Femur (tissue), 1 donor: Measurements from ENCODE around the gene MAPK12.
A peak's percentile ranks its signal among the peaks of the same experiment; 100 is the strongest.

Experiments
- DNase-seq: peaks from one replicate; pipeline ENCODE4 v3.0.0-alpha.2; 2017

MAPK12 gene

DNA sequence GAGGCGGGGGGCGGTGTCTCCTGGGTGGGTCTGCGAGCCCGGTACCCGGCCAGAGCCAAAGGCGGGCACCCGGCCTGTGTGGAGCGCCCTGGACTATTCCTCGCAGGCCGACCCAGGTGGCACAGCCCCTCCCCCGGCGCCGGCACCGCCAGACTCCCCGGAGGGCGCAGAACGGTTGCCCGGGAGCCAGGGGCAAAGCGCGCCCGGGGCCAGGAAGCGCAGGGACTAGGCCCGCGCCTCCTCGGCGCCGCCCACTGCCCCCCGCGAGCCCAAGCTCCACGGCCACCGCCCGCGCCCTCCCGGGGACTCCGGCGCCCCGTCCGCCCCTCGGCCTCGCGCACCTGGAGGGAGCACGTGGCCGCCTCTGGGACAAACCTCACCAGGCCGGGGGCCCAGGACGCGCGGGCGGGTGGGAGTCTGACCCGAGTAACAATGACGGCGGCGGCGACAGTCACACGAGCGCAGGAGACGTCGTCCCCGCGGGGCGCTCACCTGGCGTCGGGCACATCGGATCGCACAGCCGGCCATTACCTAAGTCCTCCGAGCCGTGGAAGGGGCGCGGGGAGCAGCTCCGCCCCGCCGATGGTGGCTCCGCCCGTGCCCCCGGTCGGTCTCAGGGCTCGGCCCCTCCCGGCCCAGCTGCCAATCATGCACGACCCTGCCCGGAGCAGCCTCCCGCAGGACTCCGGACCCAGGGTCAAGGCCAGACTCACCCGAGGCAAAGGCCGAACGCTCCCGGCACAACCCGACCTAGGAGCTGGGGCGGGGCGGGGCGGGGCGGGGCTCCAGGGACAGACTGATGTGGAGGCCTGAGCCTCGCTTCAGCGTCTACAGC lies 38.5 kb upstream of the MAPK12 start:
- DNase-seq, result no peak

DNA sequence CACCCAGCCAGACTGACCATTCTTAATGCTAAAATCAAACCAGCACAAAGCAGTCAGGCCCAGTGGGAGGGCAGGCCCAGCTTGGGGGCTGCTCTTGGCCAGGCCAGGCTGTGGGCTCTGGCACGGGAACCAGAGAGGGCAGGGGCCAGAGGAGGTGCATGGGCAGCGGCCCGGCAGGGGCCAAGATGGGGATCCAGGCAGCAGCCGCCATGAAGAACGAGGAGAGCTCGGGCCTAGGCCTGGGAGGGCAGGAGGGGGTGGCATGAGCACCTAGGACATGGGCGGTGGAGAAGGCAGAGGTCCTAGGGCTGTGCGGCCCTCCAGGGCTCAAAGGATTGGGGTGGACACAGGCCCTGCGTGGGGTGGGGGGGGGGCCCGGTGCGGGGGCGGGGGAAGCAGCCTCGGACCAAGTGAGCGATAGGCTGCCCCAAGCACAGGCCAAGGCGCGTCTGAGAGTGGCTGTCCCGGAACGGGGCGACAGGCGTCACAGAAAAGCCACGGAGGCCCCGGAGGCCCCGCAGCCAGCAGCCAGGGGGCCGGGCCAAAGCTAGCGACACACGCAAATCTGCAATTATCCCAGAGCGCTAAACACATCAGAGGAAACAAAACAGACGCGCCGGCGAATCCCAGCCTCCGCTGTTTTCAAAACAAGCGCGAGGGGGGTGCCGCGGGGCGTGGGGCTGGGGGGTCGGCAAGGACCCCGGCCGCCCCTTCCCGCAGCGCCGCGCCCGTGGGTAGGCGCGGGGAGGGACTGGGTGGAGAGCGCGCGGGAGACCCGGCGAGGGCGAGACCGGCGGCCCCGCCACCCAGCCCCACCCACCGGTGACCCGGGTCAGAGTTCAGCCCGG lies 37.7 kb upstream of the MAPK12 start:
- DNase-seq, result peak; percentile 65

GRCh38 chr22:50298266-50298637 lies 36.8 kb upstream of the MAPK12 start:
- no peak for DNase-seq

DNA sequence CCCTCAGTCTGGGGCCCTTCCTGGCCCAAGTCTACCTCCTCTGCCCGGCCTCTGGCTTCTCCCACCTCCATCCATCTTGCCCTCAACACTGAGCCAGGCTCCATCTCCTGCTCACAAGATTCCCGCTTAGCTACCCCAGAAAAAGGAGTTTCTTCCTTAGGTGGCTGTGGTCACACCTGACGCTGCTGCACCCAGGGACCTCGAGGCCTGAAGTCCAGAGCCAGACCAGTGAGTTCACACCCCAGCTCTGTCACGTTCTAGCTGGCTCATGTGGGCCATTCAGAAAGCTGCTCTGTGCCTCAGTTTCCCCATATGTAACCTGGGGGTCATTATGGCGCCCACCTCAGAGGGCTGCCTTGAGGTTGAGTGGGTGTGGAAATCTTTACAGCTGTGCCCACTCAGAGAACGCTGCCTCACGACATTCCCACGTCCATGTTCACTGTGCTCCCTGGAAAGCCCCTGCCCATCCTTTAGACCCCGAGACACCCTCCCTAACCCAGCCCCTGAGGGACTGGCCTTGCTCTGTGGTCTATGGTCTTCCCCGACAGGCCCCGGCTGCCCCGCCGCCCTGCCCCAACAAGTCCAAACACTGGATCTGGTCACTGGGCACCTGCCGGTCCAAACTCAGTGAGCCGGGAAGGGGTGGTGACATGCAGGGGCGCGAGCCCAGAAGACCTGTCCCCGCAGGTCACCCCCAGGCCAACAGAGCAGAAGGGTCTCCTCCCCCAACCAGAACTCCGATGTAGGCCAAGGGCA lies 36.2 kb upstream of the MAPK12 start:
- no peak for DNase-seq

DNA sequence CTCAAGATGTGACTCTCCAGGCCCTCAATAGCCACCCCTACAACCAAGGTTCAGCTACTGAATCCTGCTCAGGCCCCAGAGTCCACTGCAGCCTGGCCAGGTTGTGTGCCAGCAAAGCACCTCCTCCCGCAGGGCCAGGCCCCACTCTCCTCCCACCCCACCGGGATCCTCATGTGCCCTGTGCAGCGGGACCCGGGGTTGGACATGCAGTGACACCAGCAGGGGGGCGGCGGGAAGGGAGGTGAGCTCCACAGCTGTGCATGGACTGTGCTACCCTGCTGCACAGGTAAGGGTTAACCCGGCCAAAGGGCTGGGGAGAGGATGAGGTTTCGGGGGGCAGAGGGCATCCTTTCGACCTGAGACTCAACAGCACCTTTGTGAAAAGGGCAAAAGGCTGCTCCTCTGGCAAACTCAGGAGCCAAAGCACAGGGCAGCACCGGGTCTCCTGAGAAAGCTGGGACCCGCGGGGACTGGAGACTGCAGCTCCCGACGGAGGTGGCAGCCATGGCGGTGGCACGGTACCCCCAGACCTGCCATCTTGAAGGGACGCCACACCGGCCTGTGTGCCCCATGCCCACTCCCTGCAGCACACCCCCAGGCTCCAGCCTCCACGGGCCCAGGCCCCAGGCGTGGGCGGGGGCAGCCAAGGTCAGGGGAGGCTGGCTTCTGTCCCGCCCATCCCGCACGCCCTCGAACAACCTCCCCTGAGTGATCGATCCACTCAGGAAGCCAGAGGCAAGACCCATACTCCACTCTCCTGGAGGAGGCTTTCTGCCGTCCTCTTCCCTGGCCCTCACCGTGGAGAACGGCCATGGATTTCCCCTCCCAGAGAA lies 35.4 kb upstream of the MAPK12 start:
- no peak for DNase-seq

DNA sequence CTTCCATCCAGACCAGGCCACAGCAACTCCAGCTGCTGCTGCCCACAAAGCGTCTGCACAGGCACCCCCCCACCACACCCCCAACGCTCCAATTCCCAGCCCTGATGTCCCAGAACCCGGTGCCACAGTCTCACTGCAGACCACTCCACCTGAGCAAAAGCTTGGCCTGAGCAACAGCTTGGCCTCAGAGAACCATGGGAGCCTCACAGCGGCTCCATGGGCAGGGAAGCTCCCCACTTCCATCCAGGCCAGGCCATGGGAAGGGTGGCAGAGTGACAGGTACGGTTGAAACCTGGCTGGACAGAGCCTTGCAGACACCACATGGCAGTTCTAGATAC lies 32.8 kb upstream of the MAPK12 start:
- no peak for DNase-seq

- peak; percentile 80 for DNase-seq
Observed at GRCh38 chr22:50293441-50294318, 32.2 kb upstream of the MAPK12 start.

GRCh38 chr22:50292643-50293440 lies 31.4 kb upstream of the MAPK12 start:
- DNase-seq, result no peak

DNA sequence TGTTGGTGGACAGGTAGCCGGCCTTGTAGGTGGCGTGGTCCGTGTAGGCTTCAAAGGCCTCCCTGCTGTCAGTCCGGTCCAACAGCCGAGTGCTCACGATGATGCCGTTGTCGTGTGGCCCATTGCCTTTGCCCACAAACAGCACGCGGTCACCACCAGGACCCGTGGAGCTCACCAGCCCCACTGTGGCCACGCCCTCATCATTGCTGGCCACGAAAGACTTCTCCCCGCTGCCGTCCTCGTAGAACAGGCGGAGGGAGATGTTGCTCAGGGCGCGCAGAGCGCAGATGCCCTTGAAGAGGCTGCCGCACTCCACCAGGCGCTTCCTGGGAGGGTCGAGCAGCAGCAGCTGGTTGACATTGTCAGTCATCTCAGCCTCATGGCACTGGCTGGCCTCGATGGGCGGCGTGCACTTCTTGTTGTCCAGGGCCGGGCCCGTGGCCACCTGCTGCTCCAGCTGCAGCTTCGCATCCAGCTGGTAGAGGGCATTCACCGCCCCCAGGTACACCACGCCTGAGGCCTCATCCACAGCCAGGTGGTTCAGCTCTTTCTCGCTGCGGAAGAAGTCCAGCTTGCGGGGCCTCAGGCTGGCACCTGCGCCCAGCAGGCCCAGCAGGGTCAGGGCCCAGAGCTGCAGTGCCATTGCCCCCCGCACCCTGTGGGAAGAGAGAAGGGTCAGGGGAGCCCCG lies 28.6 kb upstream of the MAPK12 start:
- DNase-seq, result no peak

- no peak for DNase-seq
Observed at GRCh38 chr22:50289151-50289941, 27.9 kb upstream of the MAPK12 start.

GRCh38 chr22:50287731-50288130 lies 26.2 kb upstream of the MAPK12 start:
- DNase-seq, result no peak

DNA sequence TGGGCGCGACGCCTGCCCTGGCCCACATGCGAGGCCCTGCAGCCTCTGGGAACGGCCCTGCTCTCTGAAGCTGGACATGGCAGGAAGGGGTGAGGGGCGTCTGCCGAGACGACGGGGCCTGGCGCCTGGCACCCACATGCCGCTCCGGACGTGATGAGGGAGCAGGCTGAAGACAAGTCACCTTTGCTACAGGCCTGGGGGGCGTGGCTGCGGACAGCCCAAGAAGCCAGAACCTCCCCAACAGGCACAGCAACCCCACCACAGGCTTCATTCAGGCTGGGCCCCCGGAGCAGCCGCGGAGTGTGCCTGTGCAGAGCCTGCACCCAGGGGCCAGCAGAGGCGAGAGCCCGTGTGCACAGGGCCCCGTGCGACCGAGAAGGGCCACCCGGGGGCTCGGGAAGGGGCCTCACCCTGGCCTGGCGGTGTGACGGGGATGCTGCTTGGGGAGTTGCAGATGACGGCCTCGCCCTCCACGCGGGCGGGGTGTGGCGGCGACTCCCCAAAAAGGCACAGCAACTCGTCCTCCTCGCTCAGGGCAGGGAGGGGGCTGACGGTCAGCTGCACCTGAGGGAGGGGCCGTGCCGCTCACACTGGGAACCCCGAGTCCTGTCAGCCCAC lies 25.3 kb upstream of the MAPK12 start:
- no peak for DNase-seq

GRCh38 chr22:50286275-50286674 lies 24.8 kb upstream of the MAPK12 start:
- DNase-seq, result no peak

GRCh38 chr22:50285568-50286229 lies 24.2 kb upstream of the MAPK12 start:
- no peak for DNase-seq

DNA sequence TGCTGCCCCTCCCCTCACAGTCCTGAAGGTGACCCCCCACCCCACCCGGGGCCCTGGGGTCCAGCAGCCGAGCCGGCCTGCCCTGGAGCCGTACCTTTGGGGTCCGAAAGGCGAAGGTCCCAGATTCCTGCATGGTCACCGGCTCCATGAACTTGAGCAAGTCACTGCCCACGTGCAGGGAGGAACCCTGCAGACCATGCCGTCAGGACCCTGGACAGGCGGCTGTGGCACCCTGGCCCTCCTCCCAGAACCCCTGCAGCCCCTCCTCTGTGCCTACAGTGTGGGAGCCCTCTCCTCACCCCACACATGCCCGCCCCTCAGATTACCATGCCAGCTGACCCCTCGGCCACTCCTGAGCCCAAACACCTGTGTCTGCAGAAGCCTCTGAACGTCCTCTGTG lies 23.0 kb upstream of the MAPK12 start:
- DNase-seq, result no peak

- DNase-seq, result no peak
Observed at GRCh38 chr22:50283821-50284220, 22.3 kb upstream of the MAPK12 start.

DNA sequence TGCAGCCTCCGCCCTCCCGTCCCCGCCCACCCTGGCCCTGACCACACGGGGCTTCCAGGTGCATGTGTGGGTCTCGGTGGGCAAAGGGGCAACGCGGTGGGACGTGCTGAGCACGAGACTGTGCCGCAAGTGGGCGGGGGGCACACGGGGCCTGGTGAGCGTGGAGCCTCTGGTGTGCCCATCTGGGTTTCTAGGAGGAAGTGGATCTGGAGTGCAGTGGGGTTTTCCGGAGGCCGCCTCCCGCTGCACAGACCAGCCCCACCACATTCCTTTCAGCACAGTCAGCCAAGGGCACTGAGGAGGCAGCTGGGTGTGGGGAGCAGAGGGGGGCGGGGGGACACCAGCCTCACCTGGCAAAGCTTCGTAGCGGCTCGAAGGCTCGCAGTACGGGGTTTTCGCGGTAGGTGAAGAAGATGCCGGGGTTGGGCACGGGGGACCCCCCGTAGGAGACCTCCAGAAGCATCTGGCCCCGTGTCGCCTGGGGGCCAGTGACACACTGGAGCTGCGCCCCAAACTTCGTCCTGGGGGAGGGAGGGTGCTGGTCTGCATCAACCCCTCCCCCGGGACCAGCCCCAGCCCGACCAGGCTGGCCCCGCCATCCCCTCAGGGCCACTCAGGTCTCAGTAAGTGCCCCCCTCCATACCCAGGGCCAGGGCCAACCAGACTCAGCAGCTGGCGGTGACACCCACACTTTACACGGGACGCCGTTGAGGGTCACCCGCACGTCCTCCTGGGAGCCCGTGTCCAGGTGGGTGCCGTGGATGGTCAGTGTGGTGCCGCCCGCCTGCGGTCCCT lies 21.1 kb upstream of the MAPK12 start:
- no peak for DNase-seq
